Measurements from ENCODE around the gene ZNF445. TPM values are rescaled to one million over a fixed set of nuclear protein-coding genes. Genes with fewer than 3 reads are reported as not detected.
"Not testable (repeated sequence)": the region's sequence is repeated elsewhere in the genome, so short reads cannot be mapped to it uniquely, and the experiment has no call there.

The ZNF445 gene
- polyA plus RNA-seq, 4 donors = 19.2 to 28.2 (median 24.5) TPM

GRCh38 chr3:44439499-44440295 is 37.8 kb downstream of the ZNF445 start:
- DNase-seq (ENCODE audit: low read depth in 4 of 4, low spot score in 3 of 4) = peak in 3 of 4 donors; percentile 9 to 19 (median 18)

- DNase-seq (ENCODE audit: low read depth in 4 of 4, low spot score in 3 of 4) = no peak
These were observed 39.7 kb downstream of the ZNF445 start for GRCh38 chr3:44437800-44438199.

- DNase-seq (ENCODE audit: low read depth in 4 of 4, low spot score in 3 of 4) = no peak
These were observed 41.3 kb downstream of the ZNF445 start for GRCh38 chr3:44436181-44436580.

- no peak for DNase-seq (ENCODE audit: low read depth in 4 of 4, low spot score in 3 of 4)
These were observed 42.5 kb downstream of the ZNF445 start for GRCh38 chr3:44434834-44435510.

DNA sequence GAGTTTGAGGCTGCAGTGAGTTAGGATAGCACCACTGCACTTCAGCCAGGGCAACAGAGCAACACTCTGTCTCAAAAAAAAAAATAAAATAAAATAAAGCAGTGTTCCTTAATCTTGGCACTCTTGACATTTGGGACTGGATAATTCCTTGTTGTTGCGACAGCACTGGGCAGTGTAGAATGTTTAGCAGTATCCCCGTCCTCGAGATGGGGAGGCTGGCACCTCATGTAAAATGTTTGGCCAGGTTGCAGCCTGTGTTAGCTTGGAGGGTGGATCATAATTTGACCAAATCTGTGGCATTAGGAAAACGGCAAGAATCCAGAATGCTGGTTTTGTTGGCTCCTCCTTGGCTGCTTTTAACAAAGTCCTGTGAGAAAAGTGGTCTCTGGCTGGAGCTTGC is 47.0 kb downstream of the ZNF445 start:
- no peak for DNase-seq (ENCODE audit: low read depth in 4 of 4, low spot score in 3 of 4)

GRCh38 chr3:44429459-44429858 is 48.0 kb downstream of the ZNF445 start:
- no peak for DNase-seq (ENCODE audit: low read depth in 4 of 4, low spot score in 3 of 4)

DNA sequence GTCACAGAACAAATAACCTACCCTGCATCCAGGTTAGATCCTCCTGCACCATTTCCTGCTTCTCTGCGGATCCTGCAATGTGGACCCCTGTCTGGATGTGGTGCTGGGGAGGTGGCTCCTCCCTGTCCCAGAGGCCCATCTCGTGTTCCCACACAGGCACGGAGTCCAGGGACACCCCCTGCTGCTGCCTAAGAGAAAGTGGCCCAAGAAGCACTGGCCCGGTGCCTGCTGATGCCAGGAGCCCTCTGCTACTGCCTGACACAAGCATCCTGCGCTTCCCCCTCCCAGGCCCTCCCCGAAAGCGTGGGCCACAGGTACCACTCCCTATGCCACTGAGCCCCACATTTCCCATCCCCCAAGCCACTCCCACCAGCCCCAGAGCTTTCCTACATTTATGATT is 48.6 kb downstream of the ZNF445 start:
- no peak for DNase-seq (ENCODE audit: low read depth in 4 of 4, low spot score in 3 of 4)

DNA sequence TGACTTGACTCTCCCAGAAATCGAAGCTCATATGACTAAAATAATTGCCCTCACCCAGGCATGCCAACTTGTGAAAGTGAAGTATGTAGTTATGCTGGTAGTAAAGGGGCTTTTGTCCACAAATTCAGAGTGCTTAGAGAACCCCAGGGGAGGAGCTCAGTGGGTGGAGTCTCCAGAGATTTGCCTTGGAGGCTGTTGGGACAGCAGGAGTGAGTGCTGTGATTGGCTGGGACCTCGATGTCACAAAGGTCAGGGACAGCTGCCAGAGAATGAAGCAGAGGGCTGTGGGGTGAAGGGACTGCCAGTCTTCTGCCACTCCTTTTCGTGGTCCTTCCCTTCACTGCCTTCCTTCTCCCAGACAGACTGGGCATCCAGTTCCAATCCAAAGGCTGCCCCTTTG is 49.8 kb downstream of the ZNF445 start:
- DNase-seq (ENCODE audit: low read depth in 4 of 4, low spot score in 3 of 4) = no peak

DNA sequence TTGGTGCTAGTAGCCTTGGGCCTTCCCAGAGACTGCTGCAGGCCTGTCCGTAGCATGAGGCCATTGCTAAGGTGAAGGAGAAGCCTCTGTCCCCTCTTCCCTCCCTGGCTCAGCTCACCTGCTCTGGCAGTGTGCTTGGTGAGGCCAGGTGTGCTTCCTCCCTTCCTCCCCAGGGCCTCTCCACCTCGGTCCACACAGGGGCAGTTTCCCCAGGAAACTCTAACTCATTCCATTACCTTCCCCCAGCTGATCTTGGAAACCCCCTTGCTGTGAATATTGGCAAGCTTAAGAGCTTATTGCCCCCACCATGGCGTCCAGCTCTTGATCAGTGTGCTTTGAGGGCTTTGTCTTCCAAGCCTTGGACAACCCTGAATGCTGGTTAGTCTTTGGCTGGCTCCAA is 52.7 kb downstream of the ZNF445 start:
- DNase-seq (ENCODE audit: low read depth in 4 of 4, low spot score in 3 of 4) = no peak

DNA sequence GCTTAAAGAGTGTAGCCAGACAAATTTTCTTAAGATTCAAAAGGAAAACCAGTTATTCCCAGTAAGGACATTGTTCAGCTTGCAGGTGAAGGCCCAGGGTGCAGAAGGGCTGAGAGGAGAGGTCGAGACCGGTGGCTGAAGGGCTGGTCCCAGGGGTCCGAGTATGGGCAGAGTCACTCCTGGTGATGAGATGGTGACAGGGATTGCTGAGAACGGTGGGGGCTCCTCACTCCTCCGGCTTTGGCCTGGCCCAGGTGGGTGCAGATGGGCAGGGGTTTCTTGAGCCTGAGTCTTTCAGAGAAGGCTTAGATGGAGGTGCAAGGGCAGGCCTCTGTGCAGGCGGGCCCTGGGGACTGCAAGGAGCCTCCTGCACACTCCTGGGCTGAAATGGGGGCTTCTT is 56.2 kb downstream of the ZNF445 start:
- DNase-seq (ENCODE audit: low read depth in 4 of 4, low spot score in 3 of 4) = no peak

GRCh38 chr3:44420676-44421075 is 56.8 kb downstream of the ZNF445 start:
- DNase-seq (ENCODE audit: low read depth in 4 of 4, low spot score in 3 of 4) = no peak

- no peak for DNase-seq (ENCODE audit: low read depth in 4 of 4, low spot score in 3 of 4)
These were observed 57.4 kb downstream of the ZNF445 start for GRCh38 chr3:44419923-44420650.

DNA sequence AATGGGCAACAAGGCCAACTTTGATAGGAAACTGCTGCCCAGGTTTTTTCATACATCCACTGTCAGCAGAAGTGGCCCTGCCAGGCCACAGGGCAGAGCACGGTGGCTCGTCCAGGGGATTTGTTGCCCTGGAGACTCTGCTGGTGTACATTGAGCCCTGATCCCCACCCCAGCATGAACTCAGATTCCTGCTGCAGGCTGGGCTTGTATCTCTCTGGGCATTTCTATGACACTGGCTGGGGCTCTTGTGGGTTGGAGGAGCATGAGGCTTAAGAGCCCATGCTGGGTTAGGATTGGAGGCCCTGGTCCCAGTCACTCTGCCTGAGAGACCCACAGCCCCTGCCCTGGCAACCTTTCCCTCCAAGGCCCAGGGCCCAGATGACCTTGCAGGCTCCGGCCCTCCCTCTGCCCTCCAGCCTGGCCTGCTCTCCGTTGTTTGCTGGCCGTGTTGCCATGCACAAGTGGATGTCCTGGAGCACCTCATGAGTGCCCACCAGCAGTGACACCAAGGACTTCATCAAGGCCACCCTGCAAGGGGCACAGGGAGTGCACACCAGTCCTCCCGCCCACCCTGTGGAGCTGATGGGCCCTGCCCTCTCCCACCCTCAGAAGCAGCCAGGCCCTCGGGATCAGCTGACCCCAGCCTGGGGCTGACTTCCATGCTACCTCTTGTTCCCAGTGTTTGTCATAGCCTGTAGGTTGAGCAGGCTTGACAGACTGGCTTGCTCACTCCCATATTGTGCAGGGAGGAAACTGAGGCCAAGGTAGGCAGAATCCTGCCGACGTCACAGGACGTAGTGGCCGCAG is 58.2 kb downstream of the ZNF445 start:
- DNase-seq (ENCODE audit: low read depth in 4 of 4, low spot score in 3 of 4) = no peak

DNA sequence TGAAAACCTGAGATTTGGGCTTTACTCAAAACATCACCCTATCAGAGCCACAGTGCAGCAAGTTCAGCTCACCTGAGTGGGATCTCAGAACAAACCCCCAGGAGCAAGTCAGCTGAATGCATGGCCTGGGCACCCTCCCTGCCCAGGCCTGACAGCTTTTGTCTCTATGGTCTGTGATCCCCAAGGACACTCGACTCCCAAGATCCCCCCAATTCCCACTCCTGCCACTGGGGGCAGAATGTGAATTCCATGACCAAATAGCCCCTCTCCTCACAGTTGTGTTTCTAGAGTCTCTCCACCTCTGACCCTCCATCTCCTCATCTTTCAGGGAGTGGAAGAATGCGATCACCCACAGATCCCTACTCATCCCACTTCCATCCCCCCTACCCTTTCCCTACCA is 58.9 kb downstream of the ZNF445 start:
- no peak for DNase-seq (ENCODE audit: low read depth in 4 of 4, low spot score in 3 of 4)

DNA sequence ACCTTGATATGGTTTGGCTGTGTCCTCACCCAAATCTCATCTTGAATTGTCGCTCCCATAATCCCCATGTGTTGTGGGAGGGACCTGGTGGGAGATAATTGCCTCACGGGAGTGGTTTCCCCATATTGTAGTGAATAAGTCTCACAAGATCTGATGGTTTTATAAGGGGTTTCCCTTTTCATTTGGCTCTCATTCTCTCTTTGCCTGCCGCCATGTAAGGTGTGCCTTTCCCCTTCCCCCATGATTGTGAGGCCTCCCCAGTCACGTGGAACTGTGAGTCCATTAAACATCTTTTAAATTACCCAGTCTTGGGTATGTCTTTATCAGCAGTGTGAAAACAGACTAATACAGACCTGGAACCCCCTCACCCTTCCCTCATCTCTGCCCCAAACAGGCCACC is 59.4 kb downstream of the ZNF445 start:
- not testable (repeated sequence) for DNase-seq (ENCODE audit: low read depth in 4 of 4, low spot score in 3 of 4)

DNA sequence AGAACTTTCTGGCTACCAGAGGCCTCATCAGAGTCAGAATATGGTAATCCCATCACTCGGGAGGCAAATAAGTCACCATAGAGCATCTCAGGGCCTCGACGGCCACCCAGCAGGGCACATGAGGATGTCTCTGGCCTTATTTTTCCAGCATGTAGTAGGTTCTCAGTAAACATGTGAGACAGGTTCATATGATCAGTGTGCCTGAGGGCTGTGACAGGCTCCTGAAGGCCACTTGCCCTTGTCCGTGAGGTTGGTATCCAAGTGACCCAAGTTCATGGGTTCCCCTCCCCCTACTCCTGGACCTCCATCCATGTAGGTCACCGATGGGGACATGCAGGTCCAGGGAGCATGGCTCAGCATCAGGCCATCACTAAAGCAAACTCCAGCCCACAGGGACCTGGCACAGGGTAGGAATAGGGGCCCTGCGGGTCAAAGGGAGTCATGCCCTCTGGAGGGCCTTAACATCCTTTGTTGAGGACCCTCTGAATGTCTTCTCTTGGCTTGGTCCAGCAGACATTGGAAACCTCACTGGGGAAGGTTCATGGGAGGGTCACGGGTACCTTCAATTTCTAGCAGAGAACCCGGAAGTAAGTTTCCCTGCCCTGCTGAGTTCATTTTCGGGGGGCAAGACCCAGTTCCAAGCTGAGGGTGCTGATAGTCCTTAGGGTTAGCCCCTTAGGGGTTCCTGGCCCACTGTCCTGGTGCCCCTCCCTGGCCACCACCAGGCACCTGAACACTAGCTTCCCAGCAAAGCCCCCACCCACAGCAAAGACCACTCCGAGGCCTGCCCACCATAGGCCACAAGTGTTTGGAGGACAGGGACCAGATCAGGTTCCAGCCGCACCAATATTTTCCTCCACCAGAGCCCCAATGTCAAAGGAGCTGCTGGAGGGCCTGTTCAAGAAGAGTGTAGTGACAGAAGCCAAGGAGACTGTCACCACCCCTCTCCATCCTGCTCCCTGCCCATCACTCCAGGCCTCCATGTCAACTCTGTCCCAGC is 61.1 kb downstream of the ZNF445 start:
- no peak for DNase-seq (ENCODE audit: low read depth in 4 of 4, low spot score in 3 of 4)

- no peak for DNase-seq (ENCODE audit: low read depth in 4 of 4, low spot score in 3 of 4)
These were observed 62.0 kb downstream of the ZNF445 start for GRCh38 chr3:44415421-44415820.

GRCh38 chr3:44414517-44415090 is 62.9 kb downstream of the ZNF445 start:
- DNase-seq (ENCODE audit: low read depth in 4 of 4, low spot score in 3 of 4) = no peak

- no peak for DNase-seq (ENCODE audit: low read depth in 4 of 4, low spot score in 3 of 4)
These were observed 65.1 kb downstream of the ZNF445 start for GRCh38 chr3:44412365-44412764.

All from left renal pelvis (tissue), 4 donors.